SK-N-SH treated with all-trans-retinoic acid at 6 μM for 48 hours (cell line): ENCODE measurements around the gene SORL1.

Experiments
- ATAC-seq: fragments of 200-7000 bp; cut with Tn5 transposase; 3 replicates; pipeline ENCODE4 v1.9.1; 2020; ENCODE audit warnings: mild to moderate bottlenecking, moderate library complexity
- ARNTL ChIP-seq: fragments of 450-650 bp; formaldehyde crosslinking; IDR thresholded peaks from 2 replicates; pipeline ENCODE4 v1.5.0; 2020; ENCODE audit warnings: low read depth, mild to moderate bottlenecking, moderate library complexity, borderline replicate concordance
- BACH2 ChIP-seq: fragments of 250-450 bp; sonication (Bioruptor Pico); IDR thresholded peaks from 2 replicates; pipeline ENCODE4 v1.9.0; 2021; ENCODE audit warnings: mild to moderate bottlenecking, borderline replicate concordance
- CSDC2 ChIP-seq: fragments of 250-450 bp; sonication (Bioruptor Pico); IDR thresholded peaks from 2 replicates; pipeline ENCODE4 v1.5.0; 2020; ENCODE audit warnings: mild to moderate bottlenecking, moderate library complexity
- GLIS3 ChIP-seq: fragments of 250-450 bp; sonication (Bioruptor Pico); IDR thresholded peaks from 2 replicates; pipeline ENCODE4 v1.5.0; 2020; ENCODE audit warnings: mild to moderate bottlenecking, moderate library complexity
- ISL1 ChIP-seq: fragments of 250-450 bp; sonication (Bioruptor Pico); IDR thresholded peaks from 2 replicates; pipeline ENCODE4 v2.1.2; 2022; ENCODE audit warnings: mild to moderate bottlenecking, moderate library complexity
- OSR1 ChIP-seq: fragments of 250-450 bp; sonication (Bioruptor Pico); IDR thresholded peaks from 2 replicates; pipeline ENCODE4 v1.8.0; 2022; ENCODE audit warnings: moderate library complexity, mild to moderate bottlenecking, inconsistent platforms
- PATZ1 ChIP-seq: fragments of 250-450 bp; sonication (Bioruptor Pico); IDR thresholded peaks from 2 replicates; pipeline ENCODE4 v1.8.0; 2020; ENCODE audit warnings: mild to moderate bottlenecking, moderate library complexity, borderline replicate concordance
- PPARA ChIP-seq: fragments of 250-450 bp; sonication (Bioruptor Pico); IDR thresholded peaks from 2 replicates; pipeline ENCODE4 v1.5.0; 2020; ENCODE audit warnings: mild to moderate bottlenecking, borderline replicate concordance
- RARB ChIP-seq: fragments of 250-450 bp; sonication (Bioruptor Pico); IDR thresholded peaks from 2 replicates; pipeline ENCODE4 v1.8.0; 2021; ENCODE audit warnings: mild to moderate bottlenecking, moderate library complexity
- TCF4 ChIP-seq: fragments of 250-450 bp; sonication (Bioruptor Pico); IDR thresholded peaks from 2 replicates; pipeline ENCODE4 v1.8.0; 2021; ENCODE audit warnings: mild to moderate bottlenecking, moderate library complexity, borderline replicate concordance
- TOX ChIP-seq: fragments of 250-450 bp; sonication (Bioruptor Pico); IDR thresholded peaks from 2 replicates; pipeline ENCODE4 v1.8.0; 2021; ENCODE audit warnings: mild to moderate bottlenecking, moderate library complexity, borderline replicate concordance
- ZC3H10 ChIP-seq: fragments of 250-450 bp; sonication (Bioruptor Pico); IDR thresholded peaks from 2 replicates; pipeline ENCODE4 v1.5.1; 2021; ENCODE audit warnings: mild to moderate bottlenecking, moderate library complexity
- ZFP3 ChIP-seq: fragments of 250-450 bp; sonication (Bioruptor Pico); IDR thresholded peaks from 2 replicates; pipeline ENCODE4 v1.5.0; 2020; ENCODE audit warnings: mild to moderate bottlenecking, moderate library complexity
- ZFP30 ChIP-seq: fragments of 450-650 bp; formaldehyde crosslinking; IDR thresholded peaks from 2 replicates; pipeline ENCODE4 v1.5.0; 2022; ENCODE audit warnings: mild to moderate bottlenecking, moderate library complexity
- ZNF565 ChIP-seq: fragments of 450-650 bp; formaldehyde crosslinking; conservative IDR thresholded peaks from 2 replicates; pipeline ENCODE4 v1.5.0; 2020; ENCODE audit warnings: low read depth, mild to moderate bottlenecking, moderate library complexity
- ZNF70 ChIP-seq: fragments of 450-650 bp; formaldehyde crosslinking; IDR thresholded peaks from 2 replicates; pipeline ENCODE4 v1.5.0; 2020; ENCODE audit warnings: mild to moderate bottlenecking, moderate library complexity
- ZNF8 ChIP-seq: fragments of 450-650 bp; formaldehyde crosslinking; IDR thresholded peaks from 2 replicates; pipeline ENCODE4 v1.5.0; 2020; ENCODE audit warnings: mild to moderate bottlenecking, moderate library complexity
- TF ChIP-seq, protein P1 (sequence below): fragments of 250-450 bp; sonication (Bioruptor Pico); IDR thresholded peaks from 2 replicates; pipeline ENCODE4 v1.5.0; 2020; ENCODE audit warnings: mild to moderate bottlenecking, moderate library complexity
- TF ChIP-seq, protein P2 (sequence below): fragments of 250-450 bp; sonication (Bioruptor Pico); IDR thresholded peaks from 2 replicates; pipeline ENCODE4 v1.5.1; 2021; ENCODE audit warnings: mild to moderate bottlenecking, moderate library complexity
- TF ChIP-seq, protein P3 (sequence below): fragments of 250-450 bp; sonication (Bioruptor Pico); IDR thresholded peaks from 2 replicates; pipeline ENCODE4 v1.8.0; 2021; ENCODE audit warnings: low read depth, mild to moderate bottlenecking, moderate library complexity, borderline replicate concordance

The SORL1 gene

DNA sequence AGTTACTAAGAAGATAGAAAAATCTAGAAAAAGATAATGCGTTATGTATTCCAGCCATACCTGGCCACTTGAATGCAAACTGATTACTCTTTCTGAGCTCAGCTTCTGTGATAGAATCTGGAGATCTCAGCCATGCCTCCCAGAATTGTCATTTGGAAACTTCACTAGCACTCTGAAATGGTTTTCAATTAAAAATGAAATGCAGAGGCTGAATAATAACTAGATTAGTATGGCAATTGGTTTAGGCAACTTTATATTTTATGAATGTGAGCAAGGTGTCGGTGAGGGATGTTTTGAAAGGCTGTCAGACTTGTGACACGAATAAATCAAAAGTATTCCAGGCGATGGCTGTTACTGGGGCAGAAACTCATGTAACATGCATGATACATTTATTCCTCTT is 129.5 kb downstream of the SORL1 start:
- no peak for TF ChIP-seq RARB
- no peak for ATAC-seq

- TF ChIP-seq ZNF70 (CRISPR knock-in tag), result no peak
- TF ChIP-seq, all 23 proteins: peak for 0
- ATAC-seq, result no peak
Measured at GRCh38 chr11:121582296-121582695, 130.2 kb downstream of the SORL1 start.

DNA sequence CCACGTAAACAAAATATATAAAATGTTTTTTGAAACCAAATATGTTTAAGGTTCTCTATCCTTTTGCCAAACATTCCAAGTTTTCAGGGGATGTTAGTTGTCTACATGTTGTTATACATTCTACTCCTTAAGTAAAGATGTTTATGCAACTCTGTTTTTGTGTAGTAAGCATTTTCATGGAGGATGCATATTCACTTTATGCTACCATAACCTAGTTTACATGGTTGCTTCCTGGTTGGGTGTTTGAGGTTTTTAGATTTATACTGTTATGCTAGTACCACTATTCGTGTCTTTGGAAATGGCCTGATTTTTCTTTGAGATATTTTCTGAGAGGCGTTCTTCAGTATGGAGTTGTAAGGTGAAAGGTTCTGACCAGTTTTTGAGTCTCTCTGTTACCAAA is 131.7 kb downstream of the SORL1 start:
- no peak for TF ChIP-seq OSR1 (CRISPR knock-in tag)
- no peak for TF ChIP-seq ISL1 (CRISPR knock-in tag)
- no peak for TF ChIP-seq CSDC2 (CRISPR knock-in tag)
- TF ChIP-seq RARB, result no peak
- TF ChIP-seq, protein P1, sequence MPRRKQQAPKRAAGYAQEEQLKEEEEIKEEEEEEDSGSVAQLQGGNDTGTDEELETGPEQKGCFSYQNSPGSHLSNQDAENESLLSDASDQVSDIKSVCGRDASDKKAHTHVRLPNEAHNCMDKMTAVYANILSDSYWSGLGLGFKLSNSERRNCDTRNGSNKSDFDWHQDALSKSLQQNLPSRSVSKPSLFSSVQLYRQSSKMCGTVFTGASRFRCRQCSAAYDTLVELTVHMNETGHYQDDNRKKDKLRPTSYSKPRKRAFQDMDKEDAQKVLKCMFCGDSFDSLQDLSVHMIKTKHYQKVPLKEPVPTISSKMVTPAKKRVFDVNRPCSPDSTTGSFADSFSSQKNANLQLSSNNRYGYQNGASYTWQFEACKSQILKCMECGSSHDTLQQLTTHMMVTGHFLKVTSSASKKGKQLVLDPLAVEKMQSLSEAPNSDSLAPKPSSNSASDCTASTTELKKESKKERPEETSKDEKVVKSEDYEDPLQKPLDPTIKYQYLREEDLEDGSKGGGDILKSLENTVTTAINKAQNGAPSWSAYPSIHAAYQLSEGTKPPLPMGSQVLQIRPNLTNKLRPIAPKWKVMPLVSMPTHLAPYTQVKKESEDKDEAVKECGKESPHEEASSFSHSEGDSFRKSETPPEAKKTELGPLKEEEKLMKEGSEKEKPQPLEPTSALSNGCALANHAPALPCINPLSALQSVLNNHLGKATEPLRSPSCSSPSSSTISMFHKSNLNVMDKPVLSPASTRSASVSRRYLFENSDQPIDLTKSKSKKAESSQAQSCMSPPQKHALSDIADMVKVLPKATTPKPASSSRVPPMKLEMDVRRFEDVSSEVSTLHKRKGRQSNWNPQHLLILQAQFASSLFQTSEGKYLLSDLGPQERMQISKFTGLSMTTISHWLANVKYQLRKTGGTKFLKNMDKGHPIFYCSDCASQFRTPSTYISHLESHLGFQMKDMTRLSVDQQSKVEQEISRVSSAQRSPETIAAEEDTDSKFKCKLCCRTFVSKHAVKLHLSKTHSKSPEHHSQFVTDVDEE (CRISPR knock-in tag), result no peak
- TF ChIP-seq ZFP3 (CRISPR knock-in tag), result no peak
- TF ChIP-seq PATZ1 (CRISPR knock-in tag), result no peak
- TF ChIP-seq PPARA (CRISPR knock-in tag), result no peak
- TF ChIP-seq GLIS3, result no peak
- TF ChIP-seq ZNF8, result no peak
- no peak for TF ChIP-seq ZC3H10 (CRISPR knock-in tag)
- TF ChIP-seq, protein P2, sequence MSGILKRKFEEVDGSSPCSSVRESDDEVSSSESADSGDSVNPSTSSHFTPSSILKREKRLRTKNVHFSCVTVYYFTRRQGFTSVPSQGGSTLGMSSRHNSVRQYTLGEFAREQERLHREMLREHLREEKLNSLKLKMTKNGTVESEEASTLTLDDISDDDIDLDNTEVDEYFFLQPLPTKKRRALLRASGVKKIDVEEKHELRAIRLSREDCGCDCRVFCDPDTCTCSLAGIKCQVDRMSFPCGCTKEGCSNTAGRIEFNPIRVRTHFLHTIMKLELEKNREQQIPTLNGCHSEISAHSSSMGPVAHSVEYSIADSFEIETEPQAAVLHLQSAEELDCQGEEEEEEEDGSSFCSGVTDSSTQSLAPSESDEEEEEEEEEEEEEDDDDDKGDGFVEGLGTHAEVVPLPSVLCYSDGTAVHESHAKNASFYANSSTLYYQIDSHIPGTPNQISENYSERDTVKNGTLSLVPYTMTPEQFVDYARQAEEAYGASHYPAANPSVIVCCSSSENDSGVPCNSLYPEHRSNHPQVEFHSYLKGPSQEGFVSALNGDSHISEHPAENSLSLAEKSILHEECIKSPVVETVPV (CRISPR knock-in tag), result no peak
- TF ChIP-seq TCF4 (CRISPR knock-in tag), result no peak
- TF ChIP-seq TOX (CRISPR knock-in tag), result no peak
- TF ChIP-seq BACH2 (CRISPR knock-in tag), result no peak
- TF ChIP-seq ZNF565 (CRISPR knock-in tag), result no peak
- no peak for TF ChIP-seq ZFP30 (CRISPR knock-in tag)
- ATAC-seq, result no peak

DNA sequence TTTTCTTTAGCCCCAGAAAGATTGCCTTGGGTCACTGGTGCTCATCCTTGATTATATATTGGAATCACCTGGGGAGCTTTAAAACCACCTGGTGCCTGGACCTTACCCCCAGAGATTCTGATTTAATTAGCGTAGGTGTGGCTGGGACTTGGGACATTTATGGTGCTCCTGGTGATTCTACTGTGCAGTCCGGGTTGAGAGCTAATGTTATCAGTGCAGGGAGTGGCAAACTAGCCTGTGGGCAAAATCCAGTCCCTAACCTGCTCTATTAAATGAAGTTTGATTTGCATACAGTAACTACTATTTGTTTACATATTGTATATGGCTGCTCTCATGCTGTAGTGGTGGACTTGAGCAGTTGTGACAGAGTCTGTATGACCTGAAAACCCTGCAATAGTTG is 134.6 kb downstream of the SORL1 start:
- no peak for ATAC-seq
- TF ChIP-seq ZNF565 (CRISPR knock-in tag) (no peak), ARNTL (CRISPR knock-in tag) (no peak), GLIS3 (no peak), ISL1 (CRISPR knock-in tag) (no peak), ZC3H10 (CRISPR knock-in tag) (no peak), TOX (CRISPR knock-in tag) (no peak), ZFP3 (CRISPR knock-in tag) (no peak), PATZ1 (CRISPR knock-in tag) (no peak), PPARA (CRISPR knock-in tag) (no peak)
- TF ChIP-seq, protein P3, sequence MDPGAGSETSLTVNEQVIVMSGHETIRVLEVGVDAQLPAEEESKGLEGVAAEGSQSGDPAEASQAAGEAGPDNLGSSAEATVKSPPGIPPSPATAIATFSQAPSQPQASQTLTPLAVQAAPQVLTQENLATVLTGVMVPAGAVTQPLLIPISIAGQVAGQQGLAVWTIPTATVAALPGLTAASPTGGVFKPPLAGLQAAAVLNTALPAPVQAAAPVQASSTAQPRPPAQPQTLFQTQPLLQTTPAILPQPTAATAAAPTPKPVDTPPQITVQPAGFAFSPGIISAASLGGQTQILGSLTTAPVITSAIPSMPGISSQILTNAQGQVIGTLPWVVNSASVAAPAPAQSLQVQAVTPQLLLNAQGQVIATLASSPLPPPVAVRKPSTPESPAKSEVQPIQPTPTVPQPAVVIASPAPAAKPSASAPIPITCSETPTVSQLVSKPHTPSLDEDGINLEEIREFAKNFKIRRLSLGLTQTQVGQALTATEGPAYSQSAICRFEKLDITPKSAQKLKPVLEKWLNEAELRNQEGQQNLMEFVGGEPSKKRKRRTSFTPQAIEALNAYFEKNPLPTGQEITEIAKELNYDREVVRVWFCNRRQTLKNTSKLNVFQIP (CRISPR knock-in tag), result no peak
- TF ChIP-seq, all 23 proteins: peak for 0
